SU-DHL-6 (cell line): ENCODE data around the gene FBXO47.

Experiments used
- EZH2phosphoT487 ChIP-seq: fragments of 200-600 bp; sonication (generic), shearing (Covaris generic); conservative IDR thresholded peaks from 2 replicates; pipeline ENCODE4 v1.6.1; 2018; ENCODE audit warnings: mild to moderate bottlenecking, antibody characterized with exemption, low read length, moderate library complexity, mixed read lengths
- TF ChIP-seq, protein P1 (sequence below): fragments of 200-600 bp; sonication (generic); IDR thresholded peaks from one replicate; pipeline ENCODE4 v1.5.1; 2017; ENCODE audit warnings: antibody characterized with exemption, mild to moderate bottlenecking, low read length, moderate library complexity; ENCODE audit not compliant: insufficient read depth, poor library complexity, severe bottlenecking

DNA sequence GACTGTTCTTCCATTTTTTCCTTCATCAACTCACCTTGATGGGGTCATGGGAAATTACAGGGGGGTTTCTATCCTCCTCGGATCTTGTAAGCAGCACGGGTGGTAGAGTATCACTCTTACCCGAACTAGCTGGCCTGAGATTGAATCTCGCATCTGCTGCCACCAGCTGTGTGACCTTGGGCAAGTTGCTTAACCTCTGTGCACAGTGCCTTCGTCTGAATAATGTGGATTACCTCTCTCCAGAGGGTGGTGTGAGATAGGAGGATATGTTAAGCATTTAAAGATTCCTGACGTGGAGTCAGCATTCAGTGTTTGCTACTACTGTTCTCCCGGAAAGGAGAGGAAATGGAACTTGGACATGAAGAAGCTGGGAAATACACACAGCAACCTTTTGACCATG lies 72.9 kb downstream of the FBXO47 start:
- TF ChIP-seq, protein P1, sequence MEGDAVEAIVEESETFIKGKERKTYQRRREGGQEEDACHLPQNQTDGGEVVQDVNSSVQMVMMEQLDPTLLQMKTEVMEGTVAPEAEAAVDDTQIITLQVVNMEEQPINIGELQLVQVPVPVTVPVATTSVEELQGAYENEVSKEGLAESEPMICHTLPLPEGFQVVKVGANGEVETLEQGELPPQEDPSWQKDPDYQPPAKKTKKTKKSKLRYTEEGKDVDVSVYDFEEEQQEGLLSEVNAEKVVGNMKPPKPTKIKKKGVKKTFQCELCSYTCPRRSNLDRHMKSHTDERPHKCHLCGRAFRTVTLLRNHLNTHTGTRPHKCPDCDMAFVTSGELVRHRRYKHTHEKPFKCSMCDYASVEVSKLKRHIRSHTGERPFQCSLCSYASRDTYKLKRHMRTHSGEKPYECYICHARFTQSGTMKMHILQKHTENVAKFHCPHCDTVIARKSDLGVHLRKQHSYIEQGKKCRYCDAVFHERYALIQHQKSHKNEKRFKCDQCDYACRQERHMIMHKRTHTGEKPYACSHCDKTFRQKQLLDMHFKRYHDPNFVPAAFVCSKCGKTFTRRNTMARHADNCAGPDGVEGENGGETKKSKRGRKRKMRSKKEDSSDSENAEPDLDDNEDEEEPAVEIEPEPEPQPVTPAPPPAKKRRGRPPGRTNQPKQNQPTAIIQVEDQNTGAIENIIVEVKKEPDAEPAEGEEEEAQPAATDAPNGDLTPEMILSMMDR = no peak
- TF ChIP-seq EZH2phosphoT487 = no peak
